ENCODE measurements around the gene PRKG1.

- no peak for TF ChIP-seq CTCF (IDR thresholded peaks at IDR 0.05; ENCODE audit: low read depth, low read length)
- TF ChIP-seq EZH2phosphoT487 (IDR thresholded peaks at IDR 0.05; ENCODE audit: low read depth) = no peak
Observed at GRCh38 chr10:51034769-51035168, 39.5 kb upstream of the PRKG1 start.

All from OCI-LY3 (cell line).